GM12872 (cell line): Measurements from ENCODE around the gene NYAP1.

ENCODE experiments used
- CTCF ChIP-seq: IDR thresholded peaks from 3 replicates; pipeline ENCODE4 v1.5.1; 2011; ENCODE audit warnings: low read depth, mild to moderate bottlenecking, low read length, moderate library complexity; ENCODE audit not compliant: insufficient read depth

NYAP1 gene

GRCh38 chr7:100455206-100455605, 28.5 kb upstream of the NYAP1 start:
- no peak for TF ChIP-seq CTCF

DNA sequence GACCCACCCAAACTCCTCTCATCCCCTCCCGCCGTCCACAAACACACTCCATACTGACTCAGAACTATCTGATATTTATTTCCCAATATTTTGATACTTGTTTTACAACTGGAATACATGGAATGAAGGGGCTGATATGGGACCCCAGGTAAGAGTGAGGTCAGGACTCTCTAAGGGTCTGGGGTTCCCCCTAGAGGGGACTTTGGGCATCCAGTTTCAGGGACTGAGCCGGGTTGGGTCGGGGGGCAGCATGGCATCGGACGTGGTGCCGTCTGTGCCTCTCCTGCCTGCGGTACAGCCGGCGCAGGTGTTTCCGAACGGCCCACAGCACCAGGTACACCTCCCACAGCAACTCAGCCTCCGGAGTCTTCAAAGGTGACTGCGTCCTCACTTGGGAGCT, 27.2 kb upstream of the NYAP1 start:
- 0 out of 3 replicates have a peak, but pooled peaks have one; percentile 20 for TF ChIP-seq CTCF

DNA sequence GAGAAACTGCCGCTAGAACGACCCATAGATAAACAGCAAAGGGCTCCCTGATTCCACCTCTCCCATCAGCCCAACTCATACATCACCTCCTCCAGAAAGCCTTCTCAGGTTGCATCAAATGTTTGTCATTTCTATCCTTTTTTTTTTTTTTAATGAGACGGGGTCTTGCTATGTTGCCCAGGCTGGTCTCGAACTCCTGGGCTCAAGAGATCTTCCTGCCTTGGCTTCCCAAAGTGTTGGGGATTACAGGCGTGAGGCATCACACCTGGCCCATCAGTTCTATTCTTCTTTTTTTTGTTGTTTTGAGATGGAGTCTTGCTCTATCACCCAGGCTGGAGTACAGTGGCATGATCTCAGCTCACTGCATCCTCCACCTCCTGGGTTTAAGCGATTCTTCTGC, 26.7 kb upstream of the NYAP1 start:
- no peak for TF ChIP-seq CTCF

DNA sequence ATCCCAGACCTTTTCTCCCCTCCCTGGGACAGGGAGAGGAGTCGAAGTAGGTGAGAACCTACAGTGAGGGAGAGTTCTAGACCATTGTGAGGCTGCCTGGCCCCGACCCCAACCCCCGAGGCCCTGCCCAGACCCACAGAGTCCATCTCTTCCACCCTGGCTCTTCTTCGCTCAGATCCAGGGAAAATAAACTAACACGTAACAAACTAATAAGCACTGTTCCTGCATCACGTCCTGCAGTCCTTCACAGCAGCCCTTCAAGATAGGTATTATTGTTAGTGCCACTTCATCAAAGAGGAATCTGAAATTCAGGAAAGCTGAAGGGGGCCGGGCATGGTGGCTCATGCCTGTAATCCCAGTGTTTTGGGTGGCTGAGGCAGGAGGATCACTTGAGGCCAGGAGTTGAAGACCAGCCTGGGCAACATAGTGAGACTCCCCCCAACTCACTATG, 19.5 kb upstream of the NYAP1 start, which contains the start of gene SPACDR:
SPACDR (minus strand) TSS at position 51 of the 451 bp plus-strand sequence. CDS start 235 bp downstream, outside the sequence.
- no peak for TF ChIP-seq CTCF

- TF ChIP-seq CTCF = no peak
Observed at GRCh38 chr7:100464791-100465190, 18.9 kb upstream of the NYAP1 start.

GRCh38 chr7:100465299-100465698, 18.4 kb upstream of the NYAP1 start:
- TF ChIP-seq CTCF = no peak

- 0 out of 3 replicates have a peak, but pooled peaks have one; percentile 17 for TF ChIP-seq CTCF
Observed at GRCh38 chr7:100465702-100466311, 17.9 kb upstream of the NYAP1 start.
